ENCODE measurements around the gene TPM1. TPM values are rescaled to one million over a fixed set of nuclear protein-coding genes. Genes with fewer than 3 reads are reported as not detected.

TPM1 gene
- total and polyA plus RNA-seq, 9 of the 15 experiments (the other 6 are each of a cell fraction or from before 2014, with no cell fraction given), result 8.1 to 53.9 (median 43.1) TPM

GRCh38 chr15:63109920-63110319 lies 67.4 kb downstream of the TPM1 start (continued):
- no peak for TF ChIP-seq ZNF277 (CRISPR knock-in tag; IDR thresholded peaks at IDR 0.05; ENCODE audit: borderline replicate concordance)
- TF ChIP-seq MAFF (IDR thresholded peaks at IDR 0.05; ENCODE audit: low read length), result no peak
- TF ChIP-seq L3MBTL2 (IDR thresholded peaks at IDR 0.05), result peak; percentile 11; the same call in 1 of the 2 replicates
- TF ChIP-seq SIX5 (IDR thresholded peaks at IDR 0.05; ENCODE audit: borderline replicate concordance in 1 of 2, insufficient read depth in 1 of 2, low read depth in 1 of 2, low read length in 2 of 2), result no peak
- no peak for TF ChIP-seq XRCC3 (IDR thresholded peaks at IDR 0.05)
- TF ChIP-seq THAP12 (CRISPR knock-in tag; IDR thresholded peaks at IDR 0.05), result no peak
- TF ChIP-seq IRF9 (tag; IDR thresholded peaks at IDR 0.05), result no peak
- no peak for TF ChIP-seq NCOA6 (IDR thresholded peaks at IDR 0.05)
- TF ChIP-seq DNMT1 (IDR thresholded peaks at IDR 0.05), result no peak
- no peak for TF ChIP-seq ZNF282 (CRISPR knock-in tag; IDR thresholded peaks at IDR 0.05)
- no peak for TF ChIP-seq CEBPZ (IDR thresholded peaks at IDR 0.05; ENCODE audit: borderline replicate concordance, low read depth, low read length)
- 0 out of 2 replicates have a peak, but pooled peaks have one; percentile 33 for TF ChIP-seq TOE1 (IDR thresholded peaks at IDR 0.05; ENCODE audit: borderline replicate concordance)
- no peak for TF ChIP-seq TOE1 (CRISPR knock-in tag; IDR thresholded peaks at IDR 0.05; ENCODE audit: borderline replicate concordance, low read depth)
- TF ChIP-seq FOXK2 (conservative IDR thresholded peaks at IDR 0.05 in 1 of 2, IDR thresholded peaks at IDR 0.05 in 1 of 2; ENCODE audit: low read depth in 2 of 2), result peak; percentile 95 to 98
- TF ChIP-seq CREM (IDR thresholded peaks at IDR 0.05; ENCODE audit: low read depth), result peak; percentile 68
- no peak for TF ChIP-seq HNRNPH1 (optimal IDR thresholded peaks at IDR 0.05; ENCODE audit: low read depth, low read length)
- TF ChIP-seq ERF (CRISPR knock-in tag; IDR thresholded peaks at IDR 0.05), result no peak
- no peak for TF ChIP-seq MEF2A (IDR thresholded peaks at IDR 0.05; ENCODE audit: control insufficient read depth, low read depth, low read length)
- TF ChIP-seq ZNF217 (CRISPR knock-in tag; IDR thresholded peaks at IDR 0.05), result no peak
- peak; percentile 96 for TF ChIP-seq TEAD4 (IDR thresholded peaks at IDR 0.05; ENCODE audit: low read length)
- no peak for TF ChIP-seq TEAD4 (CRISPR knock-in tag; IDR thresholded peaks at IDR 0.05; ENCODE audit: borderline replicate concordance)
- no peak for TF ChIP-seq FOXA1 (IDR thresholded peaks at IDR 0.05; ENCODE audit: borderline replicate concordance)
